Hippocampal formation (tissue), 2 donors: ENCODE measurements around the gene ORMDL2.

ENCODE experiments used
- DNase-seq, 2 donors: peaks; one replicate each; lab custom pipeline; 2025; lab: John Stamatoyannopoulos, UW

ORMDL2 gene

GRCh38 chr12:55817345-55818139, at the start of gene ORMDL2, which contains the start of gene SARNP:
Gene ORMDL2, plus strand, starts transcription at chr12:55818041. Its CDS starts 959 bp downstream, at chr12:55819000.
Gene SARNP, minus strand, starts transcription at chr12:55817724. Its CDS starts 23 bp downstream, at chr12:55817701.
- DNase-seq = peak; percentile 99 to 100

GRCh38 chr12:55771736-55772135, 46.1 kb upstream of the ORMDL2 start:
- no peak for DNase-seq

- no peak for DNase-seq
Observed at GRCh38 chr12:55777856-55778255, 40.0 kb upstream of the ORMDL2 start.

- no peak for DNase-seq
Observed at GRCh38 chr12:55780685-55781084, 37.2 kb upstream of the ORMDL2 start.

GRCh38 chr12:55788546-55788945, 29.3 kb upstream of the ORMDL2 start:
- no peak for DNase-seq

- no peak for DNase-seq
Observed at GRCh38 chr12:55789171-55789570, 28.7 kb upstream of the ORMDL2 start.

GRCh38 chr12:55789893-55790292, 27.9 kb upstream of the ORMDL2 start:
- no peak for DNase-seq

- no peak for DNase-seq
Observed at GRCh38 chr12:55795950-55796349, 21.9 kb upstream of the ORMDL2 start.

GRCh38 chr12:55797068-55797467, 20.8 kb upstream of the ORMDL2 start:
- DNase-seq = peak; percentile 3 to 62

- no peak for DNase-seq
Observed at GRCh38 chr12:55797550-55797949, 20.3 kb upstream of the ORMDL2 start.

GRCh38 chr12:55806982-55807381, 10.9 kb upstream of the ORMDL2 start:
- DNase-seq = no peak

- no peak for DNase-seq
Observed at GRCh38 chr12:55809274-55809673, 8.6 kb upstream of the ORMDL2 start.

GRCh38 chr12:55812088-55812487, 5.8 kb upstream of the ORMDL2 start:
- no peak for DNase-seq

GRCh38 chr12:55814257-55814656, 3.6 kb upstream of the ORMDL2 start:
- DNase-seq = no peak

GRCh38 chr12:55815473-55815872, 2.4 kb upstream of the ORMDL2 start:
- DNase-seq = no peak

- no peak for DNase-seq
Observed at GRCh38 chr12:55816881-55817344, 928 bp upstream of the ORMDL2 start.

- DNase-seq = no peak
Observed at GRCh38 chr12:55818140-55818728, 393 bp downstream of the ORMDL2 start.

- DNase-seq = no peak
Observed at GRCh38 chr12:55818886-55819285, 1.0 kb downstream of the ORMDL2 start.

GRCh38 chr12:55820679-55821078, 2.8 kb downstream of the ORMDL2 start:
- no peak for DNase-seq

GRCh38 chr12:55822228-55822627, 4.4 kb downstream of the ORMDL2 start:
- DNase-seq = no peak

- no peak for DNase-seq
Observed at GRCh38 chr12:55823419-55823818, 5.6 kb downstream of the ORMDL2 start.

GRCh38 chr12:55824726-55825125, 6.9 kb downstream of the ORMDL2 start:
- no peak for DNase-seq

- no peak for DNase-seq
Observed at GRCh38 chr12:55827806-55828205, 10.0 kb downstream of the ORMDL2 start.
